Measurements from ENCODE around the gene TNFRSF14. TPM values are rescaled to one million over a fixed set of nuclear protein-coding genes. Genes with fewer than 3 reads are reported as not detected.

TNFRSF14 gene
- total RNA-seq, 1 experiment from 2014 or later: 25.5 TPM

DNA sequence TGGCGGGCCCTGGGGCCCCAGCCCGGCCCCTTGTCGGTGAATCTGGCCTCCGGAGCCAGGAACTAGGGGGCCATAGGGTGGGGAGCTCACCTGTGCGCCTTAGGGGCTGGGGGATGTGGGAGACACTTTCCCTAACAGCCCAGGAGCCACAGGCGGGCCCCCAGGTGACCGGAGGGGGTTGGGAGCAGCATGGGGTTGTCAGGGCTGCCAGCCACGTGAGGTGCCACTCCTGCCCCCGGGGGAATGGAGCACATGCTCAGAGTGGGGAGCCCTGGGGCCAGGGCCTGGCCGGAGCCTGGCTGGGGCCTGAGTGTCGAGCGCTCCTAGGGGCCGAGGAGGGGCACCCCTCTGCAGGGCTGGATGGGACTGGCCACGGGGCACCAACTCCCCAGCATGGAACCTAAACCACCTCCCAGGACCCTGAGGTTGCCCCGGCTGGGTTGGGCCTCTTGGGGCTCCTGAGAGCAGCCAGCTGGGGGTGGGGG is 50.3 kb downstream of the TNFRSF14 start:
- ChIA-PET CTCF (no interaction called here), POLR2A (ENCODE audit: unreplicated experiment) (interaction anchor here (0.7 kb wide), 1 partner anchor 20 kb away, joined by 3 read pairs; the partner anchor contains the start of gene PRXL2B)
- Histone ChIP-seq H4K20me1 (ENCODE audit: low read length) (no peaks in the 10 kb centered on the region), H3K4me1 (ENCODE audit: insufficient read depth, low read length) (no peaks in the 10 kb centered on the region), H3K27ac (ENCODE audit: low read length) (no peak overlapping the region), H3K9ac (ENCODE audit: low read length) (no peak overlapping the region), H2AFZ (ENCODE audit: low read length) (no peak overlapping the region), H3K4me3 (ENCODE audit: low read length) (no peak overlapping the region), H3K9me3 (ENCODE audit: low read length) (no peaks in the 10 kb centered on the region), H3K27me3 (ENCODE audit: low read length) (no peaks in the 10 kb centered on the region; the same call in 1 of the 2 replicates), H3K79me2 (ENCODE audit: low read length) (no peaks in the 10 kb centered on the region), H3F3A (ENCODE audit: low read length, unreplicated experiment) (no peaks in the 10 kb centered on the region), H3K36me3 (ENCODE audit: low read depth, low read length) (no peaks in the 10 kb centered on the region), H3K4me2 (ENCODE audit: low read length) (no peak overlapping the region), H3K9me2 (replicated peaks; ENCODE audit: low read length) (no peaks in the 10 kb centered on the region)
- TF ChIP-seq EZH2 (IDR thresholded peaks at IDR 0.05; ENCODE audit: low read length, unreplicated experiment) (no peak), EZH2phosphoT487 (IDR thresholded peaks at IDR 0.05; ENCODE audit: borderline replicate concordance, low read length) (no peak)
- TF ChIP-seq, protein P1, sequence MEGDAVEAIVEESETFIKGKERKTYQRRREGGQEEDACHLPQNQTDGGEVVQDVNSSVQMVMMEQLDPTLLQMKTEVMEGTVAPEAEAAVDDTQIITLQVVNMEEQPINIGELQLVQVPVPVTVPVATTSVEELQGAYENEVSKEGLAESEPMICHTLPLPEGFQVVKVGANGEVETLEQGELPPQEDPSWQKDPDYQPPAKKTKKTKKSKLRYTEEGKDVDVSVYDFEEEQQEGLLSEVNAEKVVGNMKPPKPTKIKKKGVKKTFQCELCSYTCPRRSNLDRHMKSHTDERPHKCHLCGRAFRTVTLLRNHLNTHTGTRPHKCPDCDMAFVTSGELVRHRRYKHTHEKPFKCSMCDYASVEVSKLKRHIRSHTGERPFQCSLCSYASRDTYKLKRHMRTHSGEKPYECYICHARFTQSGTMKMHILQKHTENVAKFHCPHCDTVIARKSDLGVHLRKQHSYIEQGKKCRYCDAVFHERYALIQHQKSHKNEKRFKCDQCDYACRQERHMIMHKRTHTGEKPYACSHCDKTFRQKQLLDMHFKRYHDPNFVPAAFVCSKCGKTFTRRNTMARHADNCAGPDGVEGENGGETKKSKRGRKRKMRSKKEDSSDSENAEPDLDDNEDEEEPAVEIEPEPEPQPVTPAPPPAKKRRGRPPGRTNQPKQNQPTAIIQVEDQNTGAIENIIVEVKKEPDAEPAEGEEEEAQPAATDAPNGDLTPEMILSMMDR (conservative IDR thresholded peaks at IDR 0.05; ENCODE audit: low read depth, low read length): no peak
- no TSS peak for BruUV-seq (replicated peaks)
- ATAC-seq (no peak), DNase-seq (no peak)
- intact Hi-C loops (cut with micrococcal nuclease): no loop called here

DNA sequence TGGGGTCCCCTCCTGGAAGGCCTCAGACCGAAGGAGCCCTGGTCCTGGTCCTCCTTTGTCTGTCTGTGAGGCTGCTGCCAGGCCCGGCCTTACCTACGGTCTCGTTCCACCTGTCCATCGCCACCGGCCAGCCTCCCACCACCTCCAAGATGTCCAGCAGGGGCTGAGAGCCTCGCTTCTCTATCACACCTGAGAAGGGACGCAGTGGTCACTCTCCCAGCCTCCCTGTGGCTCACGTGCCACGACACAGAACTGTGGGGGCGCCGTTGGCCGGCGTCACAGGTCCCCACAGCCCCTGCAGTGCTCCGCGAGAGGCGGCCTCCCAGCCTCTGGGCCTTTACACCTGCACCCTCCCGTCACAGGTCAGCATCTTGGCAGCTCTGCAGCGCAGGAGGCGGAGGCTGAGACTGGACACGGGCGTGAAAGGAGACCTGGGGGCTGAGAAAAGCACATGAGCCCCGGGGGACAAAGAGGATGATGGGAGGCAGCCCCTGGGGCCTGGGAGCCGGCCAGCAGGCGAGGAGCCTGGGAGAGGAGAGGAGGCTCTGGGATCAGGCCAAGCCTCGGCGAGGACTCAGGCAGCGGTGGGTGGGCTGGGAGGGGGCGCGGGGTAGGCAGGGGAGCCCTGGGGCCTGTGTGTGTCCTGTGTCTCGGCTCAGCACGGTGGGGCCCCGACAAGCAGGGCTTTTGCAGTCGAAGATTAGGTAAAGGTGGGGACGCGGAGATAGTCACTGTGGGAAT is 50.9 kb downstream of the TNFRSF14 start:
- TF ChIP-seq EZH2phosphoT487 (IDR thresholded peaks at IDR 0.05; ENCODE audit: borderline replicate concordance, low read length) (no peak), EZH2 (IDR thresholded peaks at IDR 0.05; ENCODE audit: low read length, unreplicated experiment) (no peak)
- TF ChIP-seq, protein P1 (conservative IDR thresholded peaks at IDR 0.05; ENCODE audit: low read depth, low read length): no peak

DNA sequence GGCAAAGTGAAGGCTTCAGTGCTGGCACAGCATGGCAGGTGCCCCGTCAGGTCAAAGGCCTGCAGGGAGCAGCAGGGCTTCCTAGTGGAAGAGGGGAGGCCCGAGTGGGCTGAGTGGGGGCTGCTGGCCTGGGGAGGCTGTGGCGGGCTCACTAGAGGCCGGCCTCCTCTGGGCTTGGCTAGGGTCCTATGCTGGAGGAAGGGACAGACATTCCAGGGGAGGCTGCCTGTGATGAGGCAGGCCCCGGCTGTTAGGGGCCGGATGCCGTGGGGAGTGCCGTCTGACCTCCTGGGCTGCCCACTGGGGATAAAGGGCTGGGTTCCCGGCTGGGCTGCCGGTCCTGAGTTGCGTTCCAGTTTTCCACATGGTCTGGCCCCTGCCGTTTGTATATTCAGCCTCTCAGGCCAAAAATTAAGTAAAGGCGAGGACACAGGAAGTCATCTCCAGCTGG is 51.5 kb downstream of the TNFRSF14 start:
- Histone ChIP-seq H3K27me3 (ENCODE audit: low read length) (no peaks in the 10 kb centered on the region), H3K27ac (ENCODE audit: low read length) (no peak overlapping the region), H3K4me2 (ENCODE audit: low read length) (no peak overlapping the region), H3K9me3 (ENCODE audit: low read length) (no peaks in the 10 kb centered on the region), H3K79me2 (ENCODE audit: low read length) (no peaks in the 10 kb centered on the region), H3K9me2 (replicated peaks; ENCODE audit: low read length) (no peaks in the 10 kb centered on the region), H2AFZ (ENCODE audit: low read length) (no peak overlapping the region), H3K9ac (ENCODE audit: low read length) (no peak overlapping the region), H3K4me3 (ENCODE audit: low read length) (no peak overlapping the region), H3K36me3 (ENCODE audit: low read depth, low read length) (no peaks in the 10 kb centered on the region), H3K4me1 (ENCODE audit: insufficient read depth, low read length) (no peaks in the 10 kb centered on the region), H4K20me1 (ENCODE audit: low read length) (no peaks in the 10 kb centered on the region), H3F3A (ENCODE audit: low read length, unreplicated experiment) (no peaks in the 10 kb centered on the region)
- ChIA-PET POLR2A (ENCODE audit: unreplicated experiment) (no interaction called here), CTCF (no interaction called here)
- DNase-seq: no peak
- no peak for ATAC-seq
- BruUV-seq (replicated peaks): no TSS peak
- TF ChIP-seq EZH2 (IDR thresholded peaks at IDR 0.05; ENCODE audit: low read length, unreplicated experiment) (no peak), EZH2phosphoT487 (IDR thresholded peaks at IDR 0.05; ENCODE audit: borderline replicate concordance, low read length) (no peak)
- TF ChIP-seq, protein P1 (conservative IDR thresholded peaks at IDR 0.05; ENCODE audit: low read depth, low read length): no peak
- intact Hi-C loops (cut with micrococcal nuclease): no loop called here

More for the DNA sequence above, 50.9 kb downstream of the TNFRSF14 start:
- Histone ChIP-seq H3K4me3 (ENCODE audit: low read length) (no peak overlapping the region), H2AFZ (ENCODE audit: low read length) (no peak overlapping the region), H3K79me2 (ENCODE audit: low read length) (no peaks in the 10 kb centered on the region), H3K9me2 (replicated peaks; ENCODE audit: low read length) (no peaks in the 10 kb centered on the region), H3F3A (ENCODE audit: low read length, unreplicated experiment) (no peaks in the 10 kb centered on the region), H3K9me3 (ENCODE audit: low read length) (no peaks in the 10 kb centered on the region), H3K4me1 (ENCODE audit: insufficient read depth, low read length) (no peaks in the 10 kb centered on the region), H3K27ac (ENCODE audit: low read length) (no peak overlapping the region), H3K4me2 (ENCODE audit: low read length) (no peak overlapping the region), H3K36me3 (ENCODE audit: low read depth, low read length) (no peaks in the 10 kb centered on the region), H3K9ac (ENCODE audit: low read length) (no peak overlapping the region), H4K20me1 (ENCODE audit: low read length) (no peaks in the 10 kb centered on the region), H3K27me3 (ENCODE audit: low read length) (no peaks in the 10 kb centered on the region; the same call in 1 of the 2 replicates)
- BruUV-seq (replicated peaks): no TSS peak
- intact Hi-C loops (cut with micrococcal nuclease): no loop called here
- ChIA-PET POLR2A (ENCODE audit: unreplicated experiment) (no interaction called here), CTCF (no interaction called here)
- DNase-seq (no peak), ATAC-seq (no peak)

Measured in PC-3 (cell line).